WERI-Rb-1 (cell line): Measurements from ENCODE around the gene CEMP1.

Source experiments
- DNase-seq: peaks from one replicate; pipeline ENCODE4 v3.0.0-alpha.2; 2020
- H3K27ac ChIP-seq: fragments of 250-450 bp; sonication (Bioruptor Pico); 2 replicates; pipeline ENCODE4 v1.5.1; 2020; ENCODE audit warnings: mild to moderate bottlenecking, moderate library complexity
- H3K27me3 ChIP-seq: fragments of 250-450 bp; sonication (Bioruptor Pico); 2 replicates; pipeline ENCODE4 v1.5.1; 2021; ENCODE audit warnings: mild to moderate bottlenecking, low read depth, moderate library complexity; ENCODE audit not compliant: insufficient read depth, severe bottlenecking
- H3K36me3 ChIP-seq: fragments of 250-450 bp; sonication (Bioruptor Pico); 2 replicates; pipeline ENCODE4 v1.5.1; 2020; ENCODE audit warnings: mild to moderate bottlenecking, moderate library complexity
- H3K4me3 ChIP-seq: 2 replicates; pipeline ENCODE4 v1.5.1; 2011; ENCODE audit warnings: low read depth, mild to moderate bottlenecking, control low read depth, low read length
- H3K9me3 ChIP-seq: fragments of 250-450 bp; sonication (Bioruptor Pico); 2 replicates; pipeline ENCODE4 v1.5.1; 2021; ENCODE audit warnings: mild to moderate bottlenecking, moderate library complexity; ENCODE audit not compliant: severe bottlenecking
- CTCF ChIP-seq: IDR thresholded peaks from 2 replicates; pipeline ENCODE4 v1.5.1; 2011; ENCODE audit warnings: low read depth, mild to moderate bottlenecking, control low read depth, inconsistent platforms, low read length

The CEMP1 gene

GRCh38 chr16:2517954-2518605 is 13.1 kb downstream of the CEMP1 start:
- Histone ChIP-seq H3K36me3 (peaks cover 45% of the 10 kb centered on the region), H3K4me3 (no peak overlapping the region), H3K27me3 (no peaks in the 10 kb centered on the region), H3K9me3 (no peaks in the 10 kb centered on the region), H3K27ac (no peak overlapping the region)
- TF ChIP-seq CTCF: no peak
- no peak for DNase-seq

GRCh38 chr16:2516391-2517240 is 14.6 kb downstream of the CEMP1 start:
- Histone ChIP-seq H3K4me3 (no peak overlapping the region), H3K36me3 (peaks cover 37% of the 10 kb centered on the region), H3K27ac (no peak overlapping the region), H3K27me3 (no peaks in the 10 kb centered on the region), H3K9me3 (no peaks in the 10 kb centered on the region)
- no peak for TF ChIP-seq CTCF
- DNase-seq: no peak

- Histone ChIP-seq H3K27me3 (no peaks in the 10 kb centered on the region), H3K9me3 (no peaks in the 10 kb centered on the region), H3K36me3 (peaks cover 30% of the 10 kb centered on the region), H3K27ac (peak overlapping the region; percentile 54), H3K4me3 (peak overlapping the region; percentile 73)
- no peak for TF ChIP-seq CTCF
- DNase-seq: no peak
Observed at GRCh38 chr16:2515180-2515851, 15.9 kb downstream of the CEMP1 start.

- H3K4me3 ChIP-seq: peak overlapping the region; percentile 73
- peak overlapping the region; percentile 92 for H3K27ac ChIP-seq
- DNase-seq: no peak
- no peak for TF ChIP-seq CTCF
- no peaks in the 10 kb centered on the region for H3K27me3 ChIP-seq
- peaks cover 29% of the 10 kb centered on the region for H3K36me3 ChIP-seq
- no peaks in the 10 kb centered on the region for H3K9me3 ChIP-seq
Observed at GRCh38 chr16:2514333-2515179, 16.7 kb downstream of the CEMP1 start.
